Cardiac muscle cell (in vitro differentiated cells and primary cell): ENCODE measurements around the gene TMEM18. TPM values are rescaled to one million over a fixed set of nuclear protein-coding genes. Genes with fewer than 3 reads are reported as not detected.
A peak's percentile ranks its signal among the peaks of the same experiment; 100 is the strongest.

Experiments used
- DNase-seq, 2 donors: peaks; one replicate each; pipeline versions ENCODE4 v3.0.0 to v3.0.0-alpha.2; 2010 to 2017; ENCODE audit warnings: low read depth in 1 of 2, low spot score in 1 of 2
- H3K27ac ChIP-seq: fragments of 200-600 bp; sonication (generic); 2 replicates; pipeline ENCODE4 v1.5.1; 2016
- H3K27me3 ChIP-seq: fragments of 200-600 bp; sonication (generic); 2 replicates; pipeline ENCODE4 v1.6.0; 2016; ENCODE audit warnings: control low read depth
- H3K36me3 ChIP-seq: fragments of 200-600 bp; sonication (generic); 2 replicates; pipeline ENCODE4 v1.5.1; 2016; ENCODE audit warnings: control low read depth
- H3K4me1 ChIP-seq: fragments of 200-600 bp; sonication (generic); 2 replicates; pipeline ENCODE4 v1.8.1; 2017; ENCODE audit warnings: low read depth, mild to moderate bottlenecking, mixed run types
- H3K4me3 ChIP-seq: fragments of 200-600 bp; sonication (generic); 2 replicates; pipeline ENCODE4 v1.5.1; 2016; ENCODE audit warnings: mild to moderate bottlenecking
- H3K9me3 ChIP-seq: fragments of 200-600 bp; sonication (generic); 2 replicates; pipeline ENCODE4 v1.5.1; 2017; ENCODE audit warnings: low read depth, mild to moderate bottlenecking, control low read depth
- polyA plus RNA-seq: library from polyadenylated mRNA; unstranded; fragments of >200 nt; fragmentation: Nextera tagmentation; extraction: Ambion mirVana; gene quantifications from 2 replicates; pipeline ENCODE4 v1.2.1, GENCODE V29; 2016
- total RNA-seq: library from RNA; depleted of rRNA; stranded (reverse); fragments of >200 nt; gene quantifications from 2 replicates; pipeline ENCODE4 v1.2.3, GENCODE V29; 2016
- TF ChIP-seq, protein P1 (sequence below): IDR thresholded peaks from 2 replicates; pipeline ENCODE4 v1.5.1; 2012; ENCODE audit warnings: low read depth, mild to moderate bottlenecking, low read length

Gene TMEM18
- total and polyA plus RNA-seq, 2 experiments from 2014 or later, result 38.3 to 42.1 TPM

DNA sequence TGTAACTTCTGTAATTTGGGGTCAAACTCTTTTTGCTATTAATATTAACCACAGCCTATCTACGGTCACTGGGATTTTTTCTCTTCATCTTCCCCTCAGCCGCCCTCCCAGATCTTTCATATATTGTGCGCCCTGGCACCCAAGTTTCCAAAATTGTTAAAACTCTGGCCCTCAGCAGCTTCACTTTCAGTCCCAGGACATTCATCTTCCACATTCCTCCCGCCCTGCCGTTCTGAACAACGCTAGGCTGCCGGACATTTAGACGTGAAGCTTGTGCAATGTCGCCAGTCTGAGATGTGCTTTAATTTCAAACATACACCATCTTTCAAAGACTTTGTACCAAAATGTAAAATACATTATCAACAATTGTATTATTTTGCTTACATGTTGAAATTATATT is 1.8 kb upstream of the TMEM18 start:
- Histone ChIP-seq H3K4me3 (no peak overlapping the region), H3K36me3 (no peaks in the 10 kb centered on the region), H3K4me1 (peaks cover 3% of the 10 kb centered on the region), H3K9me3 (no peaks in the 10 kb centered on the region), H3K27me3 (no peaks in the 10 kb centered on the region), H3K27ac (no peak overlapping the region)
- no peak for DNase-seq
- TF ChIP-seq, protein P1, sequence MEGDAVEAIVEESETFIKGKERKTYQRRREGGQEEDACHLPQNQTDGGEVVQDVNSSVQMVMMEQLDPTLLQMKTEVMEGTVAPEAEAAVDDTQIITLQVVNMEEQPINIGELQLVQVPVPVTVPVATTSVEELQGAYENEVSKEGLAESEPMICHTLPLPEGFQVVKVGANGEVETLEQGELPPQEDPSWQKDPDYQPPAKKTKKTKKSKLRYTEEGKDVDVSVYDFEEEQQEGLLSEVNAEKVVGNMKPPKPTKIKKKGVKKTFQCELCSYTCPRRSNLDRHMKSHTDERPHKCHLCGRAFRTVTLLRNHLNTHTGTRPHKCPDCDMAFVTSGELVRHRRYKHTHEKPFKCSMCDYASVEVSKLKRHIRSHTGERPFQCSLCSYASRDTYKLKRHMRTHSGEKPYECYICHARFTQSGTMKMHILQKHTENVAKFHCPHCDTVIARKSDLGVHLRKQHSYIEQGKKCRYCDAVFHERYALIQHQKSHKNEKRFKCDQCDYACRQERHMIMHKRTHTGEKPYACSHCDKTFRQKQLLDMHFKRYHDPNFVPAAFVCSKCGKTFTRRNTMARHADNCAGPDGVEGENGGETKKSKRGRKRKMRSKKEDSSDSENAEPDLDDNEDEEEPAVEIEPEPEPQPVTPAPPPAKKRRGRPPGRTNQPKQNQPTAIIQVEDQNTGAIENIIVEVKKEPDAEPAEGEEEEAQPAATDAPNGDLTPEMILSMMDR, result no peak

DNA sequence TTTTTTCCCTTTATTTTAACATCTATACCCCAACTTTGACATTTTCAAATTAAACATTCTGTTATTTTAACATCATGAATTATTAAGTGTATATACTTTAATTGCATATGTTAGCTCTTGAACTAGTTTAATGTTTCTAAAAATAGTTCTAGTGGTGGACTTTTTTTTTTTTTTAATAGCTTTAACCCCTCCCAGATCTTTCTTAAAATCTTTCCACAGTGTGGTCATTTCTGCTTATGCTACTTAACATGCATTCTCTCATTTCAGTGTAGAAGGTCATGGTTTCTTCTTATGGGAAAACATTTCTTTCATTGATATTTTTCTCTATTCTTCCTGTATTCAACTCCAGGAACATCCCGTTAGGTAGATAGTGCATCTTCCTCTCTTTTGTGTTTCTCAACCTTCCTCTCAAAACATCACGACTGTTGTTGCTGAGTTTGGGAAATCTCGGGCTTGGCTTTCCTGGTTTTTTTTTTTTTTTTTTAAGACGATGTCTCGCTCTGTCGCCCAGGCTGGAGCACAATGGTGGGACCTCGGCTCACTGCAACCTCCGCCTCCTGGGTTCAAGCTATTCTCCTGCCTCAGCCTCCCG is 849 bp upstream of the TMEM18 start:
- H3K27ac ChIP-seq, result peak overlapping the region; percentile 100

DNA sequence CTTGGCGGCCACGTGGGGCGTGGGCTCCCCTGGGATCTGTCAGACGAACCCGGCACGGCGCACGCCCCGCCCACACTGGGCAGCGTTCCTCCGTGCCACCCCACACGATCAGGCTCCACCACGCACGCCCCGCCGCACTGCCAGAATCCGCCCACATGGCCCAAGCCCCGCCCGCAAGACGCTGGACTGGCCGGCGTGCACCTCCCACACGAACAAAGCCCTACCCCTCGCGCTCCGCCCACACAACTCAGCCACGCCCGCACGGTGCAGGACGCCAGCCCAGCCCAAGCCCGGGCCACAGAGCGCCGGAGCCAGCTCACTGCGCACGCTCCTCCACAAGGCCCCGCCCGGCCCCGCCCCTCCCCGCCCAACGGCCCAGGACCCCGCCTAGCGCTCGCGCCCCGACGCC is 555 bp downstream of the TMEM18 start:
- Histone ChIP-seq H3K36me3 (peaks cover 4% of the 10 kb centered on the region), H3K9me3 (no peaks in the 10 kb centered on the region), H3K27me3 (no peaks in the 10 kb centered on the region), H3K27ac (peak overlapping the region; percentile 100), H3K4me1 (peaks cover 3% of the 10 kb centered on the region), H3K4me3 (peak overlapping the region; percentile 51)
- TF ChIP-seq, protein P1, result no peak
- DNase-seq, result peak; percentile 98 to 100

More for the DNA sequence above, 849 bp upstream of the TMEM18 start:
- TF ChIP-seq, protein P1, result no peak
- H3K4me1 ChIP-seq, result peaks cover 3% of the 10 kb centered on the region
- H3K36me3 ChIP-seq, result no peaks in the 10 kb centered on the region
- DNase-seq, result peak in 1 of 2 donors; percentile 16
- H3K9me3 ChIP-seq, result no peaks in the 10 kb centered on the region
- peak overlapping the region; percentile 51 for H3K4me3 ChIP-seq
- no peaks in the 10 kb centered on the region for H3K27me3 ChIP-seq

DNA sequence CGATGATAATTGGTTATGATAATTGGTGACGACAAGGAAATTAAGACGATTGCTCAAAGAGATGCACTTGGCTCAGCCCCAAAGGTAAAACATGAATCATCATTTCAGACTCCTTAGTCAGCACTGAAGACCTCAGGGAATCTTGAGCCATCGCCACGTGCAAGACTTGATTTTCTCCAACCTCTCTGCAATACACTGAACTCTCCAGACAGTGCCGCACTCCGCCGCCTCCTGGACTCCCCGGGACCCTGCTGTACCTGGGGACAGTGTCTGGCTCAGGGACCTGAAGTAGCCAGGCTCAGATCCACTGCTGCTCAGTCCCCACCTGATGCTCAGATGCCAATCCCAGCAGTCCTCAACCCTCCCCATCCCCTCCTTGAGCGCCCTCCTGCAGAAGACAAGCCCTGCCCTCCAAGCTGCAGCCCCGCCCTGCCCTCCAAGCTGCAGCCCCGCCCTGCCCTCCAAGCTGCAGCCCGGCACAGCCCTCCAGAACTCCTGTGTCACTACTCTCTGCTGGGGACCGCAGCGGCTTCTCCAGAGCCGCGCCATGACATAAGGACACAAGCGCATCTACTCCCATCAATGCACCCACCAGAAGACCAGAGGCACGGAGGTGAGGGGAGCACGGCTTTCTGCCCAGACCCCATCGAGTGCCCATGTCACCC is 1.1 kb downstream of the TMEM18 start:
- Histone ChIP-seq H3K27ac (peak overlapping the region; percentile 11), H3K36me3 (peaks cover 4% of the 10 kb centered on the region), H3K4me1 (peaks cover 3% of the 10 kb centered on the region), H3K9me3 (no peaks in the 10 kb centered on the region), H3K27me3 (no peaks in the 10 kb centered on the region), H3K4me3 (peak overlapping the region; percentile 51)
- TF ChIP-seq, protein P1, result peak; percentile 51
- DNase-seq, result peak in 1 of 2 donors; percentile 90

DNA sequence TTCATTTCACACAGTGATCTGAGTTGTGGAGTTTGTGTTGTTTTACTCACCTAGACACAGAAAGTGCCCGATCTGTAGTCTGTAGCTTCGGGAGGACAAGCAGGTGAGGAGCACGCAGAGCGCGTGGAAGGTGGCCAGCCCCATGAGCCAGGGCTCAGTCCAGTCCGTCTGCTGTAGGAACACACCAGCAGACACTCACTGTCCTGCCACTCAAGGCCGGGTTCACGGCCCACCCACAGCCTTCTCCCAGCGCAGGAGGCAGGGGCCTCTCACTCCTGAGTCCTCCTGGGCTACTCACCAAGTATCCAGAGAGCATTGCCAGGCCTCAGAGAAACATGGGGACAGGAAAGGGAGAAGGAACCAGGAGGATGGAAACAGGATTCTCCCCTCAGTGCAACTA is 1.7 kb downstream of the TMEM18 start:
- TF ChIP-seq, protein P1, result no peak
- H3K27ac ChIP-seq, result no peak overlapping the region

More for the DNA sequence above, 1.7 kb downstream of the TMEM18 start:
- H3K36me3 ChIP-seq, result peaks cover 4% of the 10 kb centered on the region
- H3K4me1 ChIP-seq, result peaks cover 3% of the 10 kb centered on the region
- H3K27me3 ChIP-seq, result no peaks in the 10 kb centered on the region
- no peak for DNase-seq
- no peaks in the 10 kb centered on the region for H3K9me3 ChIP-seq
- no peak overlapping the region for H3K4me3 ChIP-seq
